DMS53 treated with DMSO at 0.1 percent for 48 hours (cell line): ENCODE results near the gene NDUFS1.
A peak's percentile ranks its signal among the peaks of the same experiment; 100 is the strongest.
"Not testable (repeated sequence)": the region's sequence is repeated elsewhere in the genome, so short reads cannot be mapped to it uniquely, and the experiment has no call there.

ENCODE experiments used
- DNase-seq: peaks from one replicate; lab custom pipeline; 2025; ENCODE audit not compliant: unreplicated experiment; lab: John Stamatoyannopoulos, UW

The NDUFS1 gene

DNA sequence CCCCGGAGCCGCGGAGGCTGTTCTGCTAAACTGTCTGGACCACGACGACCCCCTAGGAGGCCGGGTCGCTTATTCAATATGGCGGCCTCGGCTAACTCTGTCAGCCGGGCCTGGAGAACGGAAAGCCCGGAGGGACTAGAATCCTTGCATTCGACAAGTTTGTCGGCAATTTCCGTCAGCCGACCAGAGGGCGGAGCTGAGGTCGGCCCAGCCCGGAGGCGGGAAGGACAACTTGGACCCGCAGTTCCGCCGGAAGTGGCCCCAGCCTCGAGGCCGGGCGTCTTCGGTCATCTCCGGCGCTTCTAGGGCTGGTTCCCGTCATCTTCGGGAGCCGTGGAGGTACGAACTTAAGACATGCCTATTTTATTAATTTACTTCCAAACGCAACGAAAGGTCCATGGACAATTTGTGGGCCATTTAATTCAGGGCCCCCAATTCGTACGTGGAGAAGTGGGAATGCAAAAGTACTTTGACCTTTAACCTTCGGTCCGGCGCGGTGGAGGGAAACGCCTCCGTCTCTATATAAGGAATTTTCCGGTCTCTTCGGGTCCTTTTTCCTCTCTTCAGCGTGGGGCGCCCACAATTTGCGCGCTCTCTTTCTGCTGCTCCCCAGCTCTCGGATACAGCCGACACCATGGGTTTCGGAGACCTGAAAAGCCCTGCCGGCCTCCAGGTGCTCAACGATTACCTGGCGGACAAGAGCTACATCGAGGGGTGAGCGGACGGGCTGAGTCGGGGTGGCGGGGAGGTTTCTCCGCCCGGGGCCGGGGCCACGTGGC, at the start of gene NDUFS1, which contains the start of gene EEF1B2:
NDUFS1 (minus strand) TSS at position 99 of the 779 bp plus-strand sequence. CDS start 5,766 bp downstream, outside the sequence.
EEF1B2 (plus strand) TSS at position 550 of the 779 bp plus-strand sequence; CDS start at position 635, 85 bp downstream.
- peak; percentile 96 for DNase-seq

GRCh38 chr2:206208900-206209299, 49.7 kb upstream of the NDUFS1 start:
- DNase-seq, result no peak

GRCh38 chr2:206207316-206207715, 48.1 kb upstream of the NDUFS1 start:
- not testable (repeated sequence) for DNase-seq

DNA sequence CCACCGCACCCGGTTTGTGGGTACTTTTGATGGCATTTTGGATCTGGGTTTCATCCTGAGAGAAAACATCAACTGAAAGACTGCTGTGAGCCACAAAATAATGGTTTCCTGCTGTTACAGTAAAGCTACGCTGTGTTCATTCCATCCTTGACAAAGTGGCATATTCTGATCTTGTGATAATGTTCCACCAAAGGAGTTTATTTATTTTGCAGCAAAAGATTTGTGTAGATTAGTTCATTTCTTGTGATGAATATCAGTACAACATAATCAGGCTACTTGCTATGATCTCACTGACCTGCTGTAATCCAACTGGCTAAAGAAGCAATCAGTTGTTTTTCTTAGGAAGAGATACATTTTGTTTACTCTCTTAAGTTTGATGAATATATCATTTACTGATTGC, 45.5 kb upstream of the NDUFS1 start:
- DNase-seq, result no peak

DNA sequence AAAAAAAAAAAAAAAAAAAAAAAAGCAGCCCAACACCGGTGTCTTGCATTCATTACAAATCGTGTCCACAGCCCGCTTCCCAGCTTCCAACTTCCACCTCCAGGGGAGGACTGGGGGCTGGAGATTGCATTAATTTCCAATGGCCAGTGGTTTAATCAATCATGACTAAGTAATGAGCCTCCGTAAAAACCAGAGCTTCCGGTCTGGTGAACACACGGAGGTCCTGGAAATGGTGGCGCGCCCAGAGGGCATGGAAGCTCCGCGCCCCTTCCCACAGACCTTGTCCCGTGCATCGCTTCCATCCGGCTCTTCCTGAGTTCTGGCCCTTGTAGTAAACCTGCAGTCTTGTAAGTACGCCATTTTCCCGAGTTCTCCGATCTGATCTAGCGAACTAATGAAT, 44.1 kb upstream of the NDUFS1 start:
- no peak for DNase-seq

DNA sequence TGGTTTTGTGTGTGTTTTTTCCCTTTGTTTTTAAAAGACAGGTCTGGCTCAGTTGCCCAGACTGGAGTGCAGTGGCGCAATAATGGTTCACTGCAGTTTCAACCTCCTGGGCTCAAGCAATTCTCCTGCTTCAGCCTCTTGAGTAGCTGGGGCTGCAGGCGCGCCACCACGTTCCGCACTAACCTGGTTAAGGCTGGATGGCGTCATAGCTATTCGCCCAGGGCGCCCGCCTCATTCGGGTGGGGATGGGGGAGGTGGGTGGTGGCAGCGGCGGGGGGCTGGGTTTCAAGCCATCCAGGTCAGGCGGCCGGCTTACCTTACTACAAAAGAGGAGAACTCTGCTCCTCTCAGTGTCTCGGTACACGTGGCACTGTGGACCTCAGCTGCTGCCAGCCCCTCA, 43.2 kb upstream of the NDUFS1 start:
- DNase-seq, result no peak

- DNase-seq, result no peak
Measured at GRCh38 chr2:206201075-206201848, 42.0 kb upstream of the NDUFS1 start.

- DNase-seq, result no peak
Measured at GRCh38 chr2:206198677-206199076, 39.4 kb upstream of the NDUFS1 start.

DNA sequence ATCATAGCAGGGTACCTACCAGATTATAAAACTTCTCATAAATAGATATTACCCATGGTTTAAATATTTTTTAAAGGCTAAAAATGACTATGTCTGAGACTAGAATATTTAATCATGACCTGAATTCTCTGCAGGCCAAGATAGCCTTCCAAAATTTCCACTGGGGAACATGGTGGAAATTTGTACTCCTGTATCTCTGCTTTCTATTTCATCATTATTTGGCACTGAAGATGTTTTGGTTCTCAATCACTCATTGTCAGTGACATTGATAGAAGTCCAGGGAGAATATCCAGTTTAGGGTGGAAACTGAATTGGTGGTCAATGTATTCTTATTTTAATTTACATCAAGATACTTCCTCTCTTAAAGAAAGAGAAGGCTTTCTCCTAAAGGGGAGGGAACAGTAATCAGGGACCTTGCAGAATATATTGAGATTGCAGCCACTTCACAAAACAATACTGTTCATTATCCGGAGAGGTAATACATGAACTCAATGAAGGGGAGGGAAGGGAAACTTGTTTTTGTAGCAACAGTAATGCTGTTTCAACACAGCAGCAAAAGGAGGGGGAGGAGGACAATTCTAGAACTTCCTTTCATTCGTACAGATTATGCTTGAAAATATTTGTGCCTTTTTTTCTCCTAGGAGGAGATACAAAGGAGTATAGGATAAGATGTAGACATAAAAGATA, 34.6 kb upstream of the NDUFS1 start:
- no peak for DNase-seq

DNA sequence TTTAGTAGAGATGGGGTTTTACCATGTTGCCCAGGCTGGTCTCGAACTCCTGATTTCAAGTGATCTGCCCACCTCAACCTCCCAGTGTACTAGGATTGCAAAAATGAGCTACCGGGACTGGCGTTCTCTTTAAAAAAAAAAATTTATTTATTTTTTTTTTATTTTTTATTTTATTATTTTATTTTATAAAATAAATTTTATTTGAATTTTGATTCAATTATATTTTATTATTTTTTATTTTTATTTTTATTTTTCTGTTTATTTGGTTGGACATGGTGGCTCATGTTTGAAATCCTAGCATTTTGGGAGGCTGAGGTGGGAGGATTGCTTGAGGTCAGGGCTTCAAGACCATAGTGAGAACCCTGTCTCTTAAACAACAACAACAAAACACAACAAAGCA, 32.9 kb upstream of the NDUFS1 start:
- DNase-seq, result no peak

DNA sequence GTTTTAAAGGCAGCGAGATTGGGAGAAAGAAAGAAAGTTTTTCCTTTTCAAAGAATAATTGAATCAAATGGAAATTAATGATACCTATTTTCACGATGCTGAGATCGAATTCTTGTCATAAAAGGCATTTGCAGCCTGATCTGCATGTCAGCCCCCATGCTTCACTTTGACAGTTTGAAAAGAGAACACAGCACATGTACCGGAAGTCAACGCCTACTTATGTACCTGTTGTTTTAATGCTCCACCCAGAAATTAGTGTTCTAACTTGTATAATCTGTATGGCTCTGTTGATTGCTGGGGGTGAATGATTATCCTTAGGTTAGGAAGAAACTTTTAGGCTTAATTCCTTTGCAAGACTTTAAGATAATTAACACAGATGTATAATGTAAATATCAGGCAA, 31.4 kb upstream of the NDUFS1 start:
- no peak for DNase-seq

DNA sequence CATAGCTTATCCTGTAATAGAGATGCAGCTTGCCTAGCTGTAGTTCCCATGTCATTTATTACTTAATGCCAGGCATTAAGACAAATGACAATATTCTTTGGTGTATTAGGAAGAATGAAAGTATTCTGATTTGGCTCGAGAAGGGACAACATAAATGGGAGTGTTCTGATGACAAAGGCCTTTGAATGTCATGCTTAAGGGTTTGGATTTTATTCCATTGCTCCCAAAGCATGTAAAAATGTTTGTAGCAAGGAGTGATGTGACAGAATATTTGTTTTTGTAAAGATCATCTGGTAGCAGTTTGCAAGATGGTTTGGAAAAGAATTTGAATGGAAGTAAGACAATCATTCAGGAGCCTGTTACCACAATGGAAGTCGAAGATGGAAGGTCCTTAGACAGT, 30.9 kb upstream of the NDUFS1 start:
- no peak for DNase-seq

DNA sequence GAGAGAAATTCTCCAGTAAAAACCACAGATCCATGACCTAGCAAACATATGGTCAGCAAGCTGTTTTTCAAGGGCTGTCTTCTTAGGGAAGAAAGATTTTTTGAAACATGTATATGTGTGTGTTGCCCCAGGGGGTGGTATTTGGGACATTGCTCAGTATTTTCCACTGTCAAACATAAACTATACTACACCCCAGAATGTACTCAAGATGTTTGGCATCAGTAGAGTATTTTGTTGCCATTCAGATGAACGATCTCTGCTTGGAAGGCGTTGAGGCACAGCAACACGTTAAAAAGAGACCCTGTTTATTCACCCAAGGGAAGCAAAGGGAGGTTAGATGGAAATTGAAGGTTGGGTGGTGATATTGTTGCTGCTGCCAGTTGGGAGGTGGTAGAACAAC, 30.4 kb upstream of the NDUFS1 start:
- no peak for DNase-seq

GRCh38 chr2:206181526-206181925, 22.3 kb upstream of the NDUFS1 start:
- not testable (repeated sequence) for DNase-seq

- no peak for DNase-seq
Measured at GRCh38 chr2:206176901-206177300, 17.7 kb upstream of the NDUFS1 start.

DNA sequence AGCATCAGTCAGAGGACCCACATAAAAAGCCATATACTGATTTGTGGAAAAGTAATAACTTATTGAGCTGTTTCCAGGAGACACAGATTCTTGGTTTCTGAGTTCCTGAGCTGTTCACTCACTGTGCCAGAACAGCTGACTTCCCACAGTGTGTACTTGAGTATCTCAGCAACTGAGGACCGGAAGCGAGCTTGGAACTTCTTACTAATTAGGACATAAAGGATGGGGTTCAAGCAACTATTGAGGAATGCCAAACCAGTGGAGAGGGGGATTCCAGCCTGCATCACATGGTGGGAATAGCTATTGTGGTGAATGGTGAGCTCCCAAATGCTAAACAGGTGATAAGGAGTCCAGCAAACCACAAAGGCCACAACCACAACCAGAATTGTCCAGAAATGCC, 16.9 kb upstream of the NDUFS1 start:
- DNase-seq, result no peak

GRCh38 chr2:206173147-206173546, 13.9 kb upstream of the NDUFS1 start:
- DNase-seq, result no peak

DNA sequence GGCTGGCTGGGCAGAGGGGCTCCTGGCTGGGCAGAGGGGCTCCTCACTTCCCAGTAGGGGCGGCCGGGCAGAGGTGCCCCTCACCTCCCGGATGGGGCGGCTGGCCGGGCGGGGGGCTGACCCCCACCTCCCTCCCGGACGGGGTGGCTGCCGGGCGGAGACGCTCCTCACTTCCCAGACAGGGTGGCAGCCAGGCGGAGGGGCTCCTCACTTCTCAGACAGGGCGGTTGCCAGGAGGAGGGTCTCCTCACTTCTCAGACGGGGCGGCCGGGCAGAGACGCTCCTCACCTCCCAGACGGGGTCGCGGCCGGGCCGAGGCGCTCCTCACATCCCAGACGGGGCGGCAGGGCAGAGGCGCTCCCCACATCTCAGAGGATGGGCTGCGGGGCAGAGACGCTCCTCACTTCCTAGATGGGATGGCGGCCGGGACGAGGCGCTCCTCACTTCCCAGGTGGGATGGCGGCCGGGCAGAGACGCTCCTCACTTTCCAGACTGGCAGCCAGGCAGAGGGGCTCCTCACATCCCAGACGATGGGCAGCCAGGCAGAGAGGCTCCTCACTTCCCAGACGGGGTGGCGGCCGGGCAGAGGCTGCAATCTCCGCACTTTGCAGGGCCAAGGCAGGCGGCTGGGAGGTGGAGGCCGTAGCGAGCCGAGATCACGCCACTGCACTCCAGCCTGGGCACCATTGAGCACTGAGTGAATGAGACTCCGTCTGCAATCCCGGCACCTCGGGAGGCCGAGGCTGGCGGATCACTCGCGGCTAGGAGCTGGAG, 12.6 kb upstream of the NDUFS1 start:
- DNase-seq, result not testable (repeated sequence)

GRCh38 chr2:206168230-206168629, 9.0 kb upstream of the NDUFS1 start:
- not testable (repeated sequence) for DNase-seq

GRCh38 chr2:206164261-206164862, 5.1 kb upstream of the NDUFS1 start:
- DNase-seq, result peak; percentile 13
